NT2/D1 (cell line): Measurements from ENCODE around the gene EEF1G.
"Not testable (repeated sequence)": the region's sequence is repeated elsewhere in the genome, so short reads cannot be mapped to it uniquely, and the experiment has no call there.

ENCODE experiments used
- DNase-seq: peaks from one replicate; pipeline ENCODE4 v3.0.0-alpha.2; 2011; ENCODE audit warnings: low read depth, low spot score
- H3K27me3 ChIP-seq: 2 replicates; pipeline ENCODE4 v1.6.0; 2011; ENCODE audit warnings: mild to moderate bottlenecking; ENCODE audit not compliant: insufficient read length, insufficient read depth
- H3K36me3 ChIP-seq: 2 replicates; pipeline ENCODE4 v1.6.1; 2011; ENCODE audit warnings: mild to moderate bottlenecking, low read length, mixed read lengths; ENCODE audit not compliant: insufficient read depth, insufficient read length
- H3K4me1 ChIP-seq: 2 replicates; pipeline ENCODE4 v1.5.1; 2011; ENCODE audit not compliant: insufficient read depth, insufficient read length
- H3K4me3 ChIP-seq: 2 replicates; pipeline ENCODE4 v1.5.1; 2011; ENCODE audit warnings: low read depth; ENCODE audit not compliant: insufficient read length
- H3K9ac ChIP-seq: 2 replicates; pipeline ENCODE4 v1.6.0; 2011; ENCODE audit warnings: low read depth; ENCODE audit not compliant: insufficient read length
- H3K9me3 ChIP-seq: 2 replicates; pipeline ENCODE4 v1.5.1; 2011; ENCODE audit warnings: mild to moderate bottlenecking, low read length; ENCODE audit not compliant: insufficient read depth
- SUZ12 ChIP-seq: IDR thresholded peaks from 2 replicates; pipeline ENCODE4 v1.6.1; 2011; ENCODE audit not compliant: insufficient read length, insufficient read depth; ENCODE audit errors: extremely low read depth
- YY1 ChIP-seq: IDR thresholded peaks from 2 replicates; pipeline ENCODE4 v1.6.1; 2011; ENCODE audit not compliant: insufficient read length, insufficient read depth
- ZNF274 ChIP-seq: IDR thresholded peaks from 2 replicates; pipeline ENCODE4 v1.6.1; 2011; ENCODE audit warnings: mild to moderate bottlenecking, low read depth, low read length

Gene EEF1G, protein sequence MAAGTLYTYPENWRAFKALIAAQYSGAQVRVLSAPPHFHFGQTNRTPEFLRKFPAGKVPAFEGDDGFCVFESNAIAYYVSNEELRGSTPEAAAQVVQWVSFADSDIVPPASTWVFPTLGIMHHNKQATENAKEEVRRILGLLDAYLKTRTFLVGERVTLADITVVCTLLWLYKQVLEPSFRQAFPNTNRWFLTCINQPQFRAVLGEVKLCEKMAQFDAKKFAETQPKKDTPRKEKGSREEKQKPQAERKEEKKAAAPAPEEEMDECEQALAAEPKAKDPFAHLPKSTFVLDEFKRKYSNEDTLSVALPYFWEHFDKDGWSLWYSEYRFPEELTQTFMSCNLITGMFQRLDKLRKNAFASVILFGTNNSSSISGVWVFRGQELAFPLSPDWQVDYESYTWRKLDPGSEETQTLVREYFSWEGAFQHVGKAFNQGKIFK

DNA sequence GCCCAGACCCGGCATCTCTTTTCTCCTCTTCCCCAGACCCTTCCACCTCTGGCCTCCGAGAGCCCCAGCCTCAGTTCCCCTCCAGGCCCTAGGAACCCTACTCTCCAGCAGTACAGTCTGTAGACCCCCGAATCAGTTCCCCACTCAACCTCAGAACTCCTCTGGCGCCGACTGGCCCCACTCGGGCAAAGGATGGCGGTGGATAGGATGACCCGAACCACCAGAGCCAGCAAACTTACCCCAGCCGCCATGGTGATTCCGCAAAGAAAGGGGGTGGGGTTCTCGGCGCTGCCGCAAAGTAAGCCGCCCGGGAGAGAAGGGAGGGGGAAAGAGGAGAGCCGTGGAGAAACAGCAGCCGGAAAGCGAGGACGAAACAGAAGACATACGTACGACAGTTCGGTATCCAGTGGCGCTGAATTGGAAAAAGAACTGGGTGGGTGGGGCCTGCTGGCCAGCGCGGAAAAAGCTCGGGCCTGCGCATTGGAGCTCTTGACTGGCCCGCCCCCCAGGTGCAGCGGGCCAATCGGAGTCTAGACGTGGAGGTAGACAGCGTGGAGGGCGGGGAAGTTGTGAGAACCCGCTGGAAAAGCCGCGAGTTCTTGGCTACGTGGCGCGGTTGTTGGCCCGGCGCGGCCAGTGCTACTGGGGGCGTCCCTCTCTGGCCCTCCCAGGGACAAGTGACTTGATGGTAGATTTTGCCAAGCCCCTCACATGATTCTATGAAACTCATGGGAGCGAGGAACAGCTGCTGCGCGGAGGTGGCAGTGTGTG is at the start of gene EEF1G:
Gene EEF1G, minus strand, starts transcription at position 300 of the 771 bp plus-strand sequence. Its CDS starts 49 bp downstream, at position 251.
- DNase-seq: peak; percentile 100
- Histone ChIP-seq H3K4me3 (peak within 1 kb of the TSS; percentile 97), H3K36me3 (peaks cover 81% of the 10 kb centered on the region), H3K9me3 (no peaks in the 10 kb centered on the region), H3K4me1 (peaks cover 14% of the 10 kb centered on the region), H3K9ac (peak within 1 kb of the TSS; percentile 100), H3K27me3 (no peaks in the 10 kb centered on the region)
- TF ChIP-seq YY1: peak; percentile 74
- no peak for TF ChIP-seq SUZ12

DNA sequence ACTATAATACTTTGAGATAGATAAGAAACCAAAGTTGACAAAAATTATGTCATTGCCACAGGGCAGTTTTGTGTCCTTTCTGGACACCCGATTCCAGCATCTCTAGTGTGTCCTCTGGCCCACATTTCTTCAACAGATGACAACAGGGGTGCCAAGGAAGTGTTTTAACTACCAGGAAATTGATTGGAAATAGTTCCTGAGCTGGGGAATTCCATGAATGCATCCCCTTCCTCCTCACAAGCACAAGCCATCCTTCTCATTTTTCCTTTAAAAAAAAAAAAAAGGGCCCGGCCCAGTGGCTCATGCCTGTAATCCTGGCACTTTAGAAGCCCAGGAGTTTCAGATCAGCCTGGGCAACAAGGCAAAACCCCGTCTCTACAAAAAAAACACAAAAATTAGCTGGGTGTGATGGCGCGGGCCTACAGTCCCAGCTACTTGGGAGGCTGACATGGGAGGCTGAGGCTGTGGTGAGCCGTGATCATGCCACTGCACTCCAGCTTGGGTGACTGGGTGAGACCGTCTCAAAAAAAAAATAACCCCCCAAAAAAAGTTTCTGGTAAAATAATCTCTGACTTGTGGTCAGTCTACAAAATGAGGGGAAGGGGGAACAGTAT is 48.9 kb upstream of the EEF1G start:
- DNase-seq: no peak
- Histone ChIP-seq H3K27me3 (no peaks in the 10 kb centered on the region), H3K4me3 (no peak overlapping the region), H3K9ac (no peak overlapping the region), H3K36me3 (peaks cover 46% of the 10 kb centered on the region), H3K4me1 (no peaks in the 10 kb centered on the region), H3K9me3 (no peaks in the 10 kb centered on the region)
- TF ChIP-seq ZNF274 (no peak), YY1 (no peak), SUZ12 (no peak)

DNA sequence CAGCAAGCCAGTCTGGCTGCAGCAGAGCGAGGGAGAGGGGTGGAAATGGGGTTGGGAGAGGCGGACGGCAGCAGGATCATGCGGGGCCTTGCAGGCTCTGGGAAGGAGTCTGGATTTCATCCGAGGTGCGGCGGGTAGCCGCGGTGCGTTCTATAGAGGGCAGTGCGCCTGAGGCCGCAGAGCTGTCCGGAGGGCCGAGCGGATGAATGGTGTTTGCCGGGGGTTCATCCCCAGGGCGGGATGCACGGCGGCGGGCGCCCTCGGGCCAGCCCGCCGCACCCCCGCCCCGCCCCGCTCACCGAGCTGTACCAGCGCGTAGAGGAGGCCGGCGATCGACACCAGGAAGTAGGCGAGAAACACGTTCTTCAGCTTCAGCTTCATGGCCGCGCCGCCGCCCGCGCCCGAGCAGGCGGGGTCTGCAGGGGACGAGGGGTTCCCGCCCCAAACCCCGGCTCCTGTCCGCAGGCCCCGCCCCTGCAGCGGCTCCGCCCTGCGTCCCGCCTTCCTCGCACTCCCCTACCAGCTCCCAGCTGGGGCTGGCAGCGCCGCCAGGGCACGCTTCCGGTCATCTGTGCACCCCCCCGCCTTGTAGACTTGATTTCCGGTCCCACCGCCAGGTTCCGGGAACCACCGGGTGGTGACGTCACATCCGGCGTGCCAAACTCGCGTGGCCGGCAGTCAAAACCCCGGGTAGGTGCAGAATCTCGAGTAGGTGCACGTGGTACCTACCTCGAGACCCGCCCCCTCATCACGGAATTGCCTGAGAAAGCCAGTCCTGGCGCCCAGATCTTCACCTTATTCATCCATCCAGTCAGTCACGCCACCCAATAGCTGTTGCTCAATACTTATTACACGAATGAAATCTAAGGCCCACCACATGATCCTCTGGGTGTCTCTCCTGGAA is 48.1 kb upstream of the EEF1G start, which contains the start of gene B3GAT3:
Gene B3GAT3, minus strand, starts transcription at position 420 of the 904 bp plus-strand sequence. Its CDS starts 39 bp downstream, at position 381.
- H3K9ac ChIP-seq: peak within 1 kb of the TSS; percentile 94
- peak; percentile 95 for DNase-seq
- TF ChIP-seq SUZ12: no peak
- TF ChIP-seq ZNF274: no peak
- no peak for TF ChIP-seq YY1
- no peaks in the 10 kb centered on the region for H3K9me3 ChIP-seq
- H3K27me3 ChIP-seq: no peaks in the 10 kb centered on the region
- peak within 1 kb of the TSS; percentile 81 for H3K4me3 ChIP-seq
- H3K36me3 ChIP-seq: peaks cover 45% of the 10 kb centered on the region
- H3K4me1 ChIP-seq: no peaks in the 10 kb centered on the region

DNA sequence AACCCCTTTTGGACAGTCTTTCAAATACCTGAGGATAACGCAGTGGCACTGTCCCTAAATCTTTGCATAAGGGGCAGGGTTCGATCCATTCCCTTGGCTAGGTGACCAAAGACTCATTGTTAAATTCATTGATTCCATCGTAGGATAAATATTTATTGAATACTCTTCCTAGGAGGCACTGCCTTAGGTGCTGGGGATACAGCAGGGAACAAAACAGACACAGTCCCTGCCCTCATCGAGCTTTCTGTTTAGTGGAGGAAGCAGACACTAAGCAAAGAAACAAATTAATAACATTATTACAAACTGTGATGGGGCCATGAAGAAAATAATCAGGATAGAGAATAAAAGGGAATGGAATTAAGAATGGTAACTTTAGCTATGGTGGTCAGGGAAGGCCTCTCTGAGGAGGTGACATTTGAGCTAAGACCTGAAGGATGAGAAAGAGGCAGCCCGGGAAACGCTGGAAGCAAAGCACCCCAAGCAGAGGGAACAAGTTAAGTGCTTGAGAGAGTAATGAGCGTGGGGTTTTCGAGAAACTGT is 47.4 kb upstream of the EEF1G start:
- H3K4me1 ChIP-seq: no peaks in the 10 kb centered on the region
- H3K9ac ChIP-seq: peak overlapping the region; percentile 94
- H3K27me3 ChIP-seq: no peaks in the 10 kb centered on the region
- peaks cover 45% of the 10 kb centered on the region for H3K36me3 ChIP-seq
- no peaks in the 10 kb centered on the region for H3K9me3 ChIP-seq
- TF ChIP-seq ZNF274: no peak
- TF ChIP-seq YY1: no peak
- no peak for TF ChIP-seq SUZ12
- H3K4me3 ChIP-seq: peak overlapping the region; percentile 81
- no peak for DNase-seq

DNA sequence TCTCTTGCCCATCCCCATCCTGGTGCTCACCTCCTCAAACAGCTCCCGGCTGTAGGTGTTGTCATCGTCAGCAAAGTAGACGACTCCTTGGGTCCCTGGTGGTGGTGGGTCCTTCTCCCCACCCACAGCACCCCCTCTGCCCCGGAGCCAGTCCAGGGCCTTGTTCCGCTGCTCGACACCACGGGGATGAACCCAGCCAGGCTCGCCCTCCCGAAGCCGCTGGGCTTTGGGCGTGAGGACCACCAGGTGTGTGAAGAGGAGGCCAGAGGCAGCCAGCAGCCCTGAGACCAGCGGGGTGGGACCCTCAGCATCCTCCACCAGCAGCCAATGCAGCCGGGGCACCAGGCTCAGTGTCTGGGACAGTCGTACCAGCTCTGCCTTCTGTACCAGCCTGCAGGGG is 43.3 kb upstream of the EEF1G start:
- not testable (repeated sequence) for H3K9ac ChIP-seq, H3K4me3 ChIP-seq
- peaks cover 36% of the 10 kb centered on the region for H3K36me3 ChIP-seq

DNA sequence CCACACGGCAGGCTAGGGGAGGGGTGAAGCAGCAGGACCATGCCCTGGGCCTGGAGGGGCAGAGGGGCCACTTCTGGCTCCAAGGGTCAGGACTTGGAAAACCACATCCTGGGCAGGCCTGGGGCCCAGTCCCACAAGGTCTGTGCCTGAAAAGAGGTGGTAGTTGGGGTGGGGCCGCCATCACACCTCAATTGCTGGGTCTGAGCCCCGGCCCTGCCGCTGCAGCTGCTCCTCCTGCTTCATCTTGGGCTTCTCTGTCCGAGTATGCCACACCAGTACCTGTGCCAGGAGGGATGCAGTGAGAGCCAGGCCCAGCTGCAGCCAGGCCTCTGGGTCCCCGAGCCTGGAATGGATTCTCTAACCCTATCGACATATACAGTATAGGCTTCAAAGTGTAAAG is 41.8 kb upstream of the EEF1G start:
- H3K9me3 ChIP-seq: no peaks in the 10 kb centered on the region
- H3K36me3 ChIP-seq: peaks cover 38% of the 10 kb centered on the region
- DNase-seq: no peak
- no peak for TF ChIP-seq ZNF274
- TF ChIP-seq SUZ12: no peak
- no peak for TF ChIP-seq YY1
- H3K4me3 ChIP-seq: no peak overlapping the region
- H3K9ac ChIP-seq: no peak overlapping the region
- H3K27me3 ChIP-seq: no peaks in the 10 kb centered on the region
- H3K4me1 ChIP-seq: peaks cover 26% of the 10 kb centered on the region

More for the DNA sequence above, 43.3 kb upstream of the EEF1G start:
- H3K9me3 ChIP-seq, H3K27me3 ChIP-seq, DNase-seq: not testable (repeated sequence)
- H3K4me1 ChIP-seq: peaks cover 17% of the 10 kb centered on the region
